ENCODE data around the gene KNSTRN. TPM values are rescaled to one million over a fixed set of nuclear protein-coding genes. Genes with fewer than 3 reads are reported as not detected.

The KNSTRN gene
- total and polyA plus RNA-seq, 2 of the 4 experiments (the other 2 are of a cell fraction): 33.1 to 73.5 TPM

DNA sequence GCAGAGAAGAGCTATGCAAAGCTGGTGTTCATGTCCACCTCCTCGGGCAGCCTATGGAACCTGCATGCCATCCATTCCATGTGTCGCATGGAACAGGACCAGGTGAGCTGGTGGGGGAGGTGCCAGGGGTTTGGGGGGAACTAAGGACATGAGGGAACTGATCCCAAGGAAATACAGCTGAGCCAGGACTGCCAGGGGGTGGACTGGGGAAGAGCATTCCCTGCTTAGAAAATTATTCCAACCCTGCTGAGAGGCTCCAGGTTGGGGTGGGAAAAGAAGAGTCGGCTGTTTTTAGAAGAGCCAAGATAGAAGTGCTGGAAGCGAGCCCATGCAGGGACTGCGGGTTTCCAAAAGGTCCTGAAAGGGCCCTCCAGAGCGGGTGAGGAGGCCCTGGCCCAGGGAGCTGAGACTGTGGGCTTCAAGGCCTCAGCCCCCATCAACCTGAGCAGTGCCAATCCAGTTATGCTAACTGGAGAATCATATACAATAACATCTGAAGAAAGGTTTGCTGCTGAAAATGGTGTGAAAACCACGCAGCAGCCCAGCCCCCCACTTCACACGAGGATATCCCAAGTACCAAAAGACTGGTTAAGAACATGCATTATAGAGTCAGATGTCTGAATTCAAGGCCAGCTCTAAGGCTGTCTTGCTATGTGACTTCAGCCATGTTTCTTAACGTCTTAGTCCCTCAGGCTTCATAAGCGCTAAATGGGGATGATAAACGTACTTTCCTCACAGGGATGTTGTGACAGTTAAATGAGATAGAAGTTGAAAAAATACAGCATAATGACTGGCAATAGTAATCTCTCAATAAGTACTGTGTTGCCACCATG, 16.7 kb upstream of the KNSTRN start:
- intact Hi-C loops (cut with micrococcal nuclease): no loop called here
- Histone ChIP-seq H3K9ac (ENCODE audit: low read depth, low read length) (no peak overlapping the region), H2AFZ (replicated peaks; ENCODE audit: low read length, poor library complexity) (no peak overlapping the region), H2BK5ac (ENCODE audit: low read depth, low read length, poor library complexity, severe bottlenecking) (no peak overlapping the region), H2BK15ac (ENCODE audit: low read depth, low read length) (no peak overlapping the region), H2BK20ac (ENCODE audit: low read depth, low read length) (no peak overlapping the region), H3K9me1 (ENCODE audit: insufficient read depth, low read length) (0 out of 2 replicates have a peak, but pooled peaks cover 3% of the 10 kb centered on the region), H4K5ac (ENCODE audit: low read depth, low read length) (no peak overlapping the region), H3K14ac (replicated peaks; ENCODE audit: low read depth, low read length) (no peak overlapping the region), H3K9me3 (ENCODE audit: control insufficient read depth, insufficient read depth, low read length) (no peaks in the 10 kb centered on the region), H2AK9ac (replicated peaks; ENCODE audit: low read depth, low read length, poor library complexity) (no peak overlapping the region), H3K4ac (ENCODE audit: low read depth, low read length) (no peak overlapping the region), H3K23ac (ENCODE audit: low read depth, low read length) (no peak overlapping the region), H2BK120ac (ENCODE audit: low read depth, low read length) (no peak overlapping the region), H3K79me1 (ENCODE audit: low read depth in 1 of 2, low read length in 2 of 2) (no peaks in the 10 kb centered on the region), H3K4me1 (ENCODE audit: control insufficient read depth, insufficient read depth, low read length) (peaks cover 2% of the 10 kb centered on the region; the same call in 1 of the 2 replicates), H4K91ac (ENCODE audit: insufficient read depth, low read depth, low read length) (no peak overlapping the region), H3K27me3 (ENCODE audit: control insufficient read depth, insufficient read depth, low read length) (peaks cover 9% of the 10 kb centered on the region), H3K4me2 (ENCODE audit: low read depth, low read length) (no peak overlapping the region), H4K8ac (ENCODE audit: low read depth in 2 of 2, low read length in 2 of 2) (no peak overlapping the region), H4K20me1 (ENCODE audit: insufficient read depth, low read length) (no peaks in the 10 kb centered on the region), H3K18ac (ENCODE audit: low read depth, low read length) (no peak overlapping the region), H3K27ac (ENCODE audit: insufficient read depth, low read length) (no peak overlapping the region), H3K56ac (ENCODE audit: extremely low read depth, insufficient read depth, low read length) (no peak overlapping the region), H3K4me3 (ENCODE audit: insufficient read depth, low read depth, low read length) (no peak overlapping the region), H3K36me3 (ENCODE audit: control insufficient read depth, insufficient read depth, low read length) (no peaks in the 10 kb centered on the region), H2AK5ac (ENCODE audit: low read depth, low read length) (no peak overlapping the region)
- DNase-seq (no peak), ATAC-seq (ENCODE audit: low read depth) (no peak)
- POLR2A ChIA-PET (ENCODE audit: unreplicated experiment): interaction anchor here (0.6 kb wide), 1 partner anchor 1013 kb away, joined by 8 read pairs; no protein-coding TSS in a partner anchor
- in situ Hi-C loops (cut with MboI; ENCODE audit: low sequenced_read_pairs): no loop called here
- 57% methylated on average over 4 of the region's 11 CpGs; no CpG with 5 or more reads in 1 of the 2 experiments for WGBS, 2 experiments (ENCODE audit: extremely low coverage in 2 of 2, insufficient read length in 1 of 2)
- dilution Hi-C loops (cut with HindIII; ENCODE audit: low sequenced_read_pairs, unreplicated experiment): no loop called here
- BruUV-seq (replicated peaks): no TSS peak
- TF ChIP-seq POLR2A (IDR thresholded peaks at IDR 0.05; ENCODE audit: low read depth, low read length) (no peak), CHD1 (IDR thresholded peaks at IDR 0.05; ENCODE audit: low read depth, low read length) (no peak), RAD21 (IDR thresholded peaks at IDR 0.05; ENCODE audit: low read length) (no peak), MAFK (IDR thresholded peaks at IDR 0.05; ENCODE audit: low read depth, low read length) (no peak), BHLHE40 (IDR thresholded peaks at IDR 0.05; ENCODE audit: low read depth, low read length) (no peak), NFE2L2 (IDR thresholded peaks at IDR 0.05; ENCODE audit: low read depth, low read length) (no peak), RFX5 (IDR thresholded peaks at IDR 0.05; ENCODE audit: low read depth, low read length) (no peak), FOS (IDR thresholded peaks at IDR 0.05; ENCODE audit: low read depth, low read length) (no peak), MXI1 (IDR thresholded peaks at IDR 0.05; ENCODE audit: borderline replicate concordance, low read depth, low read length) (no peak), MAZ (IDR thresholded peaks at IDR 0.05; ENCODE audit: borderline replicate concordance, low read depth, low read length) (no peak), RCOR1 (IDR thresholded peaks at IDR 0.05; ENCODE audit: insufficient replicate concordance, low read length) (no peak)
- TF ChIP-seq, protein P1, sequence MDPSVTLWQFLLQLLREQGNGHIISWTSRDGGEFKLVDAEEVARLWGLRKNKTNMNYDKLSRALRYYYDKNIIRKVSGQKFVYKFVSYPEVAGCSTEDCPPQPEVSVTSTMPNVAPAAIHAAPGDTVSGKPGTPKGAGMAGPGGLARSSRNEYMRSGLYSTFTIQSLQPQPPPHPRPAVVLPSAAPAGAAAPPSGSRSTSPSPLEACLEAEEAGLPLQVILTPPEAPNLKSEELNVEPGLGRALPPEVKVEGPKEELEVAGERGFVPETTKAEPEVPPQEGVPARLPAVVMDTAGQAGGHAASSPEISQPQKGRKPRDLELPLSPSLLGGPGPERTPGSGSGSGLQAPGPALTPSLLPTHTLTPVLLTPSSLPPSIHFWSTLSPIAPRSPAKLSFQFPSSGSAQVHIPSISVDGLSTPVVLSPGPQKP (IDR thresholded peaks at IDR 0.05; ENCODE audit: borderline replicate concordance, low read depth, low read length): no peak
- TF ChIP-seq, protein P2, sequence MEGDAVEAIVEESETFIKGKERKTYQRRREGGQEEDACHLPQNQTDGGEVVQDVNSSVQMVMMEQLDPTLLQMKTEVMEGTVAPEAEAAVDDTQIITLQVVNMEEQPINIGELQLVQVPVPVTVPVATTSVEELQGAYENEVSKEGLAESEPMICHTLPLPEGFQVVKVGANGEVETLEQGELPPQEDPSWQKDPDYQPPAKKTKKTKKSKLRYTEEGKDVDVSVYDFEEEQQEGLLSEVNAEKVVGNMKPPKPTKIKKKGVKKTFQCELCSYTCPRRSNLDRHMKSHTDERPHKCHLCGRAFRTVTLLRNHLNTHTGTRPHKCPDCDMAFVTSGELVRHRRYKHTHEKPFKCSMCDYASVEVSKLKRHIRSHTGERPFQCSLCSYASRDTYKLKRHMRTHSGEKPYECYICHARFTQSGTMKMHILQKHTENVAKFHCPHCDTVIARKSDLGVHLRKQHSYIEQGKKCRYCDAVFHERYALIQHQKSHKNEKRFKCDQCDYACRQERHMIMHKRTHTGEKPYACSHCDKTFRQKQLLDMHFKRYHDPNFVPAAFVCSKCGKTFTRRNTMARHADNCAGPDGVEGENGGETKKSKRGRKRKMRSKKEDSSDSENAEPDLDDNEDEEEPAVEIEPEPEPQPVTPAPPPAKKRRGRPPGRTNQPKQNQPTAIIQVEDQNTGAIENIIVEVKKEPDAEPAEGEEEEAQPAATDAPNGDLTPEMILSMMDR (conservative IDR thresholded peaks at IDR 0.05; ENCODE audit: low read depth, low read length): no peak
- CTCF ChIA-PET: no interaction called here
